PFSK-1 (cell line): ENCODE results near the gene BTK.

Source experiments
- FOXP2 ChIP-seq: optimal IDR thresholded peaks from 2 replicates; pipeline ENCODE3; 2011; ENCODE audit warnings: borderline replicate concordance, control low read depth, inconsistent platforms; ENCODE audit not compliant: insufficient read depth; ENCODE audit errors: extremely low read length, extremely low read depth
- POLR2AphosphoS5 ChIP-seq: IDR thresholded peaks from 2 replicates; pipeline ENCODE4 v1.6.1; 2012; ENCODE audit warnings: low read depth, mild to moderate bottlenecking, control low read depth, low read length, moderate library complexity
- SIN3A ChIP-seq: IDR thresholded peaks from 2 replicates; pipeline ENCODE4 v1.6.1; 2012; ENCODE audit warnings: mild to moderate bottlenecking, low read length, moderate library complexity, borderline replicate concordance; ENCODE audit not compliant: insufficient read depth
- TAF1 ChIP-seq: IDR thresholded peaks from 2 replicates; pipeline ENCODE4 v1.6.1; 2012; ENCODE audit warnings: low read length, control low read depth, borderline replicate concordance; ENCODE audit not compliant: insufficient read depth
- TF ChIP-seq, protein P1 (sequence below), 2 experiments: IDR thresholded peaks; 2 replicates each; pipeline versions ENCODE4 v1.6.1 to v1.8.0; 2011 to 2012; ENCODE audit warnings: low read depth in 2 of 2, low read length in 2 of 2, control low read depth in 1 of 2, inconsistent platforms in 1 of 2, mild to moderate bottlenecking in 1 of 2, moderate library complexity in 1 of 2; ENCODE audit not compliant: insufficient read depth in 1 of 2

The BTK gene

DNA sequence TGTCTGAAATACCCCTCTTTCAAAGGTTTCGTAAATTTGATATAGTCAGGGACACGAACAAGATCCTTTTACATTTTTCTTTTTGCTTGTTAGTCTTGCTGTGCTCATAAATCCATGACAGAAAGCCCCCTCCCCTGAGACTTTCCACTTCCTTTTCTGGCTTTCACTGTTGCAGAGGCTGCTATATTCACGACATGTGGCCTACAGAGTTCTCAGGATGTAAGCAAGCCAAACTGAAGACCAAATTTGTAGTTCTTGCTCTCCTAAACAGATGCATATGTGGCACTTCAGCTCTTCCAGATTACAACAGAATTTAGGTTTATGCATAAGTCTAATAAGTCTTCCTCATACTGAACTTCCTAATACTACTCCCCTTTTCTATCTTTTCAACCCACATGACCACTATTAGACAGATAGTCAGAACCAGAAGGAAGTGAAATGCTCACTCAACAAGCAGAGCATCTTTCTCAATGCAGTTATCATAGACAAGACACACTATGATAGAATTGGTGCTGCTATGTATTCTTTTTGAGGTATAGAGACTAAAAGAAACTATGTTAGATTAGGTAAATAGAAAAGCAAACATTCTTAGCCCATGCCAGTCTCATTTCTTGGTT is 15.0 kb downstream of the BTK start:
- TF ChIP-seq TAF1 (no peak), SIN3A (no peak)

DNA sequence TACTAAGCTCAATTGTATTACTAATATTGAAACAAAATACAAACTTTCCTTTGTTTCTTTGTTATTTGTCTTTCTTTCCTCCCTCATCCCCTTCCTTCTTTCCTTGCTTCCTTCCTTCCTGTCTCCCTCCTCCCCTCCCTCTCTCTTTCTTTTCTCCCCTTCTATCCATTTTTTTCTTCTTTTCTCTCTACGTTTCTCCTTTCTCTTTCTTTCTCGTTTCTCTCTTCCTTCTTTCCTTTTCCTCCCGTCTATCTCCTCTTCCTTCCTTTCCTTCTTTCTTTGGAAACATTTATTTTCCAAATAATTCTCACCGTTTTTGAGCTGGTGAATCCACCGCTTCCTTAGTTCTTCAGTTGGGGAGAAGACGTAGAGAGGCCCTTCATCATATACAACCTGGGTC is 16.3 kb downstream of the BTK start:
- TF ChIP-seq FOXP2 (no peak), POLR2AphosphoS5 (no peak), TAF1 (no peak), SIN3A (no peak)
- TF ChIP-seq, protein P1, sequence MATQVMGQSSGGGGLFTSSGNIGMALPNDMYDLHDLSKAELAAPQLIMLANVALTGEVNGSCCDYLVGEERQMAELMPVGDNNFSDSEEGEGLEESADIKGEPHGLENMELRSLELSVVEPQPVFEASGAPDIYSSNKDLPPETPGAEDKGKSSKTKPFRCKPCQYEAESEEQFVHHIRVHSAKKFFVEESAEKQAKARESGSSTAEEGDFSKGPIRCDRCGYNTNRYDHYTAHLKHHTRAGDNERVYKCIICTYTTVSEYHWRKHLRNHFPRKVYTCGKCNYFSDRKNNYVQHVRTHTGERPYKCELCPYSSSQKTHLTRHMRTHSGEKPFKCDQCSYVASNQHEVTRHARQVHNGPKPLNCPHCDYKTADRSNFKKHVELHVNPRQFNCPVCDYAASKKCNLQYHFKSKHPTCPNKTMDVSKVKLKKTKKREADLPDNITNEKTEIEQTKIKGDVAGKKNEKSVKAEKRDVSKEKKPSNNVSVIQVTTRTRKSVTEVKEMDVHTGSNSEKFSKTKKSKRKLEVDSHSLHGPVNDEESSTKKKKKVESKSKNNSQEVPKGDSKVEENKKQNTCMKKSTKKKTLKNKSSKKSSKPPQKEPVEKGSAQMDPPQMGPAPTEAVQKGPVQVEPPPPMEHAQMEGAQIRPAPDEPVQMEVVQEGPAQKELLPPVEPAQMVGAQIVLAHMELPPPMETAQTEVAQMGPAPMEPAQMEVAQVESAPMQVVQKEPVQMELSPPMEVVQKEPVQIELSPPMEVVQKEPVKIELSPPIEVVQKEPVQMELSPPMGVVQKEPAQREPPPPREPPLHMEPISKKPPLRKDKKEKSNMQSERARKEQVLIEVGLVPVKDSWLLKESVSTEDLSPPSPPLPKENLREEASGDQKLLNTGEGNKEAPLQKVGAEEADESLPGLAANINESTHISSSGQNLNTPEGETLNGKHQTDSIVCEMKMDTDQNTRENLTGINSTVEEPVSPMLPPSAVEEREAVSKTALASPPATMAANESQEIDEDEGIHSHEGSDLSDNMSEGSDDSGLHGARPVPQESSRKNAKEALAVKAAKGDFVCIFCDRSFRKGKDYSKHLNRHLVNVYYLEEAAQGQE (IDR thresholded peaks at IDR 0.05; ENCODE audit: insufficient read depth in 1 of 2, low read depth in 2 of 2, low read length in 2 of 2): no peak

GRCh38 chrX:101368800-101369199 is 17.2 kb downstream of the BTK start:
- no peak for TF ChIP-seq POLR2AphosphoS5
- no peak for TF ChIP-seq FOXP2

- TF ChIP-seq FOXP2: no peak
Observed at GRCh38 chrX:101365301-101365795, 20.6 kb downstream of the BTK start.

DNA sequence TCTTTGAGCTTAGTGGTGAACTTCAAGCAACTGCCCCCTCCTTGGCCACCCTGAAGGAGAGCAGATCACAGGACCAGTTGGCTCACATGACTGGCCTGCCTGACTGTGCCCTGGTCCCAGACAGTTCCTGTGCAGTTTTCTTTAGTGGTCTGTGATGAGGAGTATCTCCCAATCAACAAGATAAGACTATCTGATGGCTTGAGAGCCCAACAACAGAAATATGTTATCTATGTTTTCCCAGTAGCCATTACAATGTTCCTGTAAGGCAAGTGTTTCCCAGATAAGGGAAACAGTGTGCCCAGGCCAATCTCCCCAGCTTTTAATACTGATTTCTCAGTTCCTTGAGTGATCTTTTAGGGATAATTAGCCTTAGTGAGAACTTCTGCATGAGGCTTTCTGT is 23.2 kb downstream of the BTK start:
- TF ChIP-seq SIN3A: no peak
- TF ChIP-seq, protein P1 (IDR thresholded peaks at IDR 0.05; ENCODE audit: insufficient read depth in 1 of 2, low read depth in 2 of 2, low read length in 2 of 2): no peak
- no peak for TF ChIP-seq POLR2AphosphoS5
- TF ChIP-seq FOXP2: no peak
- TF ChIP-seq TAF1: no peak

DNA sequence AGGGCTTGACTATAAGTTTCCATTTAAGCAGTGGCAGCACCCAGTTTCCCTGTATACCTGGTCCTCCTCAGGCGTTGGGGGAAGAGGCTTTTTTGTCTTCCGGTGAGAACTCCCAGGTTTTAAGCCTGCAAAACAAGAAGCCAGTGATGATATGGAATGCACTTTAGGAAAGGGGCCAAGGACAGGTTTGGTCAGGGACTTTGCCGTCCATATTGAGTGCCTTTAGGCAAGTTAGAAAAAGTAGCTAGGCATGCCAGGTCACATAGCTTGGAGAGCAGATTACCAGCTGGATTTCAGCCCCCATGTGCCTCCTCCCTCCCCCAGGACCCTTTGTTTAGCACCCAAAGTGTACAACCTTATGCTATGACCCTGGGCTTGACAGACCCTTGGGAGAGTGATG is 23.9 kb downstream of the BTK start:
- TF ChIP-seq SIN3A: no peak
- no peak for TF ChIP-seq POLR2AphosphoS5

DNA sequence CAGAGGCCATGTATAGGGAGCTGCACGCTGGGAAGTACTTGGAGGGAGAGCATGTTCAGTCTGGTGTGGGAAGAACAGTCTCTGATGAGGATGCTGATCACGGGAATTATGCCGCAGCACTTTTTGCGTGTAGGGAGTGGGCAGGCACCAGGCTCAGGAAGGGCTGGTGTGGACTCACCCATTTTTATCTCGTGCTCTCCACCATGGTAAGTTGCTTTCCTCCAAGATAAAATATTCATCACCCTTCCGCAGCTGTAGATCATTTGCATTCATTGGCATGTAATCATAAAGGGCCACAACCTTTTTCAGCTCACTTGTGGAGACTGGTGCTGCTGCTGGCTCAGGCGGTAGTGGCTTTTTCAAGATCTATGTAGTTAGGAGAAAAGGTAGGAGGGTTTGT is 25.6 kb downstream of the BTK start:
- no peak for TF ChIP-seq SIN3A
- TF ChIP-seq TAF1: no peak
- TF ChIP-seq FOXP2: no peak
- TF ChIP-seq POLR2AphosphoS5: no peak
- TF ChIP-seq, protein P1 (IDR thresholded peaks at IDR 0.05; ENCODE audit: insufficient read depth in 1 of 2, low read depth in 2 of 2, low read length in 2 of 2): no peak
